Stimulated activated naive CD4-positive, alpha-beta T cell treated with Interleukin-2 at 50 U/mL for 16 hours (primary cell): ENCODE results near the gene RNF20.
"Not testable (repeated sequence)": the region's sequence is repeated elsewhere in the genome, so short reads cannot be mapped to it uniquely, and the experiment has no call there.

ENCODE experiments used
- DNase-seq: peaks from one replicate; lab custom pipeline; 2025; lab: John Stamatoyannopoulos, UW

RNF20 gene

GRCh38 chr9:101530076-101530711, 3.5 kb upstream of the RNF20 start:
- DNase-seq, result peak; percentile 49

DNA sequence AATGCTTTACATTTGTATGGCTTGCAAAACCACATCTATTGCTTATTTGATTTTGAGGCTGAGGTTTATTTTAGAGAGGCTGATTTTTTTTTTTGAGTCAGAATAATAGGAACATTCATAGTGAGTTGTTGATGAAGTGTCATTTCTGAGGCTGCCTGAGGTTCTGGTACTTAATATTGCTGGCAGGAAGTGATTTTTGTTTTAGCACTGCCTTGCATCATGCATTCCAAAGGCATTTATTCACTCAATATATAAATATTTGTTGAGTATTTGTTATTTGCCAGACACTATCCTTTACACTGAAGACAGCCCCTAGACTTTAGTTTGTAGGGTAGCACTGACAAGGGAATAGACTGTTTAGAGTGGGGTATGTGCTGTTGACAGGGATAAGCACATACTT, 2.7 kb downstream of the RNF20 start:
- DNase-seq, result no peak

GRCh38 chr9:101536938-101537337, 3.3 kb downstream of the RNF20 start:
- no peak for DNase-seq

GRCh38 chr9:101540069-101540468, 6.4 kb downstream of the RNF20 start:
- no peak for DNase-seq

DNA sequence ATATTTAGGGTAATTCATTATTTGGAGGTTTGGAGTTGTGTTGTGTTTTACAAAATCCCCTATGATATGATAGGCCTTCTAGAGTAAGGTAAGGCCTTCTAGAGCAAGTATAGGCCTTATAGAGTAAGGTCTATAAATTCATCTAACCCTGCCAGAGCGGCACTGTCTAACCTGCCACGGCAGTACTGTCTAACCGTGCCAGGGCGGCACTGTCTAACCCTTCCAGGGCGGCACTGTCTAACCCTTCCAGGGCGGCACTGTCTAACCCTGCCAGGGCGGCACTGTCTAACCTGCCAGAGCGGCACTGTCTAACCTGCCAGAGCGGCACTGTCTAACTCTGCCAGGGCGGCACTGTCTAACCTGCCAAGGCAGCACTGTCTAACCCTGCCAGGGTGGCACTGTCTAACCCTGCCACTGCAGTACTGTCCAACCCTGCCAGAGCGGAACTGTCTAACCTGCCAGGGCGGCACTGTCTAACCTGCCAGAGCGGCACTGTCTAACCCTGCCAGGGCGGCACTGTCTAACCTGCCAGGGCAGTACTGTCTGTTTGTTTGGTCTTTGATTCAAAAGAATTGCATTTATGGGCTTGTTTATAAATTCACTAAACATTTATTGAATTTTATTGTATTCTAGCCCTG, 9.6 kb downstream of the RNF20 start:
- no peak for DNase-seq

DNA sequence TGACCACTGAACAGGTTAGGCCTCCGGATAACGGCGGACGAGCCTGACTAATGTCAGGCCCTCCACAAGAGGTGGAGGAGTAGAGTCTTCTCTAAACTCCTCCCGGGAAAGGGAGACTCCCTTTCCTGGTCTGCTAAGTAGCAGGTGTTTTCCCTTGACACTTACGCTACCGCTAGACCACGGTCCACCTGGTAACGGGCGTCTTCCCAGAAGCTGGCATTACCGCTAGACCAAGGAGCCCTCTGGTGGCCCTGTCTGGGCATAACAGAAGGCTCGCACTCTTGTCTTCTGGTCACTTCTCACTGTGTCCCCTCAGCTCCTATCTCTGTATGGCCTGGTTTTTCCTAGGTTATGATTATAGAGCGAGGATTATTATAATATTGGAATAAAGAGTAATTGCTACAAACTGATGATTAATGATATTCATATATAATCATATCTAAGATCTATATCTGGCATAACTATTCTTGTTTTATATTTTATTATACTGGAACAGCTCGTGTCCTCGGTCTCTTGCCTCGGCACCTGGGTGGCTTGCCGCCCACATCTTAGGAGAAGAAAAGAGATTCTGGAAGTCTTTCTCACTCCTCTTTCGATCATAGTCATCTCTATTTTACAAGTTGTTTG, 15.9 kb downstream of the RNF20 start:
- not testable (repeated sequence) for DNase-seq

- DNase-seq, result no peak
Measured at GRCh38 chr9:101561740-101562139, 28.1 kb downstream of the RNF20 start.

DNA sequence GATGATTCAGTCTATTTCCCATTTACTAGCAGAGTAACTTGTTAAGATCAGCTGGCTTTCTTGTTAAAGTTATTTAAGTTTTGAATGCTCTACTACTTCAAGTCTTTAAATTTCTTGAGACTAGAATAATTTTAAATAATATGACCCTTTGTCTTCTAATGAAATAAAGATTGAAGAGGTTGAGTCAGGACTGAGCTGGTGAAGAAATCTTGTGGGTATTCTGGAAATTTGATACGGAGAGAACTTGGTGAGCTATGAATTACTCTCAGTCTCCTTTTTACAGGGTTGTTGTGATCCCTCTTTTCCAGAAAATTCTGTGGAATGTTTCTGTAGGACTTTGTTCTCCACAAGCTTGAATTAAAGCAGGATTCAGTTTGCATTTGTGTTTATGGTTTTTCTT, 29.3 kb downstream of the RNF20 start:
- DNase-seq, result no peak

GRCh38 chr9:101564252-101564651, 30.6 kb downstream of the RNF20 start:
- DNase-seq, result no peak

- DNase-seq, result no peak
Measured at GRCh38 chr9:101566904-101567724, 33.5 kb downstream of the RNF20 start.

DNA sequence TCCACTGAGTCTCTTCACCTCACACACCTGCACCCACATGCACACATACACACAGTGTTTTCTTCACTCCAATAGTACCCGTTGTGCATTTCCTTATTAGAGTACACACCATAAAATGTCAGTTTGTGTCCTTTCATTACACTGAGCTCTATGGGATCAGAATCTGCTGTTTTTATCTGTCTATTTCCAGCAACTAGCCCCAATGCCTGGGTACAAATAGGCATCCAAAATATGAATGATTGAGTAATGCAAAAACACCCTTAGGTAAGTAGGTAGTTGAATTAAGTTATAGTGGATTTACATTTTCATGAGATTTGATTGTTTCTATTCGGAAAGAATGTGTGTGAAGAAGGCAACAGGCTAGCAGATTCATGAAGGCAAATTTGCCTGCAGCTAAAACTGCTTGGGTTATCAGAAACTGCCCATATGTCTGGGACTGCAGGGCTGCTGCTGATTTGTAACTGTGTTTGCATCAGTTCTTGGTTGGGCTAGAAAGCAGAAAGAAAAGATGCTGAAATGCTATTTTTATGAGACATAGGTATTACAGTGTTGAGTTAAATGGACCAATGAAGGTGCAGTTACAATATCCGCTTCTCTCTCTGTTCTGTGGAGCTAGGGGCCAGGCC, 34.2 kb downstream of the RNF20 start:
- DNase-seq, result no peak

- DNase-seq, result no peak
Measured at GRCh38 chr9:101569741-101570501, 36.3 kb downstream of the RNF20 start.

DNA sequence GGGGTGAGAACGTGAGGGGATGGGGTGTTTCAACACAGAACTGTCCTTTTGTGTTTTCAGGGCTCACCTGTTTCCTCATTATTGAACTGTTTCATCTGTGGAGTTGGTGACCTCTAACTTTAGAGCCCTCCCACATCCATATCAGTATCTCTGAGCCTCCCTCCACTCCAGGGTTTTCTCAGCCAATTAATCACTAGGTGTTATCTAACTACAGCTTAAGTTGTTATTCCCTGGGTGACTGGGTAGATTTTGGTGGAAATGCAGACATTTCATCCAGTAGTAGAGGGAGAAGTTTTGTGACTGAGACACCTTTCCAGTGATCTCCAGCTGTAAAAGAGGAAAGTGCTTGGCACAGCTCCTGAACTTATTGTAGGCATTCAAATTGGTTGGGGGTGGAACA, 37.5 kb downstream of the RNF20 start:
- DNase-seq, result no peak

- no peak for DNase-seq
Measured at GRCh38 chr9:101572316-101572715, 38.7 kb downstream of the RNF20 start.

DNA sequence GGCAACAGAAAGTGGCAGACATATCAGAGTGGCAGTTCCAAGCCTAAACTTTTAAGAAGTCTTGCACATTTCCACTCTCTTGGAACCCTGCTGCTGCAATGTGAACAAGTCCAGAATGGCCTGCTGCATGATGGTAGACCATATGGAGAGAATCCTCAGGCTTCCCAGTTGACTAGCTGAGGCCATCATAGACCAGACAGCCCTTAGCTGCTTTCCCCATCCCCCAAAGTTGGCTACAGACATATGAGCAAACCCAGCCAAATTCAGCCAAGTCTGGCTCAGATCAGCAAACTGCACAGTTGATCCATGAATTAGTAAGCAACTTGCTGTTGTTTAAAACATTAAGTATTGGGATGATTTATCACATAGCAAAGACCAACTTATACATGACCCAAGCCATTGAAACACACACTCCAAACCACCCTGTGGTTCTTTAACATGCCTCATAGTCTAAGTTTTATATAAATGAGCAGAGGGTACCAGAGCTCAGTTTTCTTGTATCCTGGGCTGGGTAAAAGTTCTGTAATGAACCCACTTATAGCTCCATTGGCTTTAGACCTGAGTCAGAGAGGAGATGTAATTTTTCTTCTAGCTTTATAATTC, 41.2 kb downstream of the RNF20 start:
- DNase-seq, result no peak

DNA sequence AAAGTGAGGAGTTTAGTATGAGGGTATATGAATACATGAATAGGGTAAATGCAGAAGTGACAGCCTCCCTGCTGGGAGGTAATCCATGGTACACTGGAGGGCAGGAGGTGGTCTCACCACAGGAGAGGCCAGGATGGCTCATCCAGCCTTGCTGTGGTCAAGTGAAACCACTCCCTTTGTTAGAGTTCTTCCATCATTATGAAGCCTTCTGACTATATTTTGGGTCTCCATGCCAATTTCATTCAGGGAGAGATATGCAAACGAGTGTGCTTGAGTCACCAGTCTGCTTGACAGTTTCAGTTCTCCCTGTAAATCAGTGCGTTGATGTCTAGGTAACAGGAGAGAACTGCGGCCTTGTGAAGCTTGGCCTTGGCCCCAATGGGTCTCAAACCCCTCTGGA, 44.7 kb downstream of the RNF20 start:
- no peak for DNase-seq

GRCh38 chr9:101579711-101580545, 46.3 kb downstream of the RNF20 start:
- DNase-seq, result no peak

GRCh38 chr9:101582553-101582952, 48.9 kb downstream of the RNF20 start:
- no peak for DNase-seq

DNA sequence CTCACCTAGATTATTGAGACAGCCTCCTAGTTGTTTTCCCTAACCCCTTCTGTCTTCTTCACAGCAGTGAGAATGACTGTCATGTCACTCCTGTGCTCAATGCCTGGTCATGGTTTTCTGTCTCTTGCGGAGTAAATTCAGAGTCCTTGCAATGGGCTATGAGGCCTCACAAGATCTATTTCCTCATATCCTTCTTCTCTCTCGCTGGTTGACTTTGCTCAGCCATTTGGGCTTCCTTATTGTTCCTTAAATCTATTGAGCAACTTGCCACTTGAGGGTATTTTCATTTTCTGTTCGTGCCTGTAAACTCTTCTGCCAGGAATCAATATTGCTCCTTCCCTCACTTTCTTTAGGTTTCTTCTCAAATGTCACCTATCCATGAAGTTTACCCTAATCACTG, 52.1 kb downstream of the RNF20 start:
- no peak for DNase-seq

DNA sequence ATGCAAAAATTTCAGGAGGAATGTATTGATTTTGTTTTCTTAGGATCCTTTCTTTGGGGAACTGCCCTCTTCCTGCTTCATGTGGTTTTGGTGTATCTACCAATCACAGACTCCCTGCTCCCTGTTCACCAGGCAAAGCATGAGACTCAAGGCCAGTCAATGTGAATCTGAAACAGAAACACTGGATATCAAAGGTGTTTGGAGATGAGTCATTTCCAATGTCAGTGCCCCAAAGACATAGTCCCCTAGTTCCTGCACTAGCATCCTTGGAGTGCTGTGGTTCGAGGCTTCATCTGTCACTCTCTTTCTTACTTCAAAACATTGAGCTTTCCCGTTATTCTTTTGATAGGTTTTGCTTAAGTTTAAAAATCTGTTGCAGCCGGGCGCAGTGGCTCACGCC, 53.0 kb downstream of the RNF20 start:
- DNase-seq, result no peak
